Neuronal stem cell (in vitro differentiated cells): Measurements from ENCODE around the gene LTBP4.

Source experiments
- DNase-seq: peaks from one replicate; pipeline ENCODE4 v3.0.0-alpha.2; 2013; ENCODE audit warnings: low spot score
- H2AFZ ChIP-seq: one replicate; pipeline ENCODE4 v1.6.1; 2013; ENCODE audit warnings: mild to moderate bottlenecking, low read length, inconsistent platforms
- H2AK5ac ChIP-seq: 2 replicates; pipeline ENCODE4 v1.6.1; 2013; ENCODE audit warnings: low read depth, mild to moderate bottlenecking, inconsistent platforms, low read length, moderate library complexity, mixed read lengths
- H2BK120ac ChIP-seq: 2 replicates; pipeline ENCODE4 v1.6.1; 2013; ENCODE audit warnings: low read depth, mild to moderate bottlenecking, inconsistent platforms, low read length, moderate library complexity, mixed read lengths
- H2BK12ac ChIP-seq: one replicate; pipeline ENCODE4 v1.6.1; 2013; ENCODE audit warnings: low read length, inconsistent platforms
- H2BK15ac ChIP-seq: 2 replicates; pipeline ENCODE4 v1.6.1; 2013; ENCODE audit warnings: mild to moderate bottlenecking, low read length, inconsistent platforms, mixed read lengths
- H2BK5ac ChIP-seq: one replicate; pipeline ENCODE4 v1.6.1; 2013; ENCODE audit warnings: inconsistent platforms, mild to moderate bottlenecking, low read length, moderate library complexity
- H3K14ac ChIP-seq: one replicate; pipeline ENCODE4 v1.6.1; 2013; ENCODE audit warnings: low read length, inconsistent platforms
- H3K18ac ChIP-seq: 2 replicates; pipeline ENCODE4 v1.6.1; 2013; ENCODE audit warnings: low read length, inconsistent platforms
- H3K23ac ChIP-seq: 2 replicates; pipeline ENCODE4 v1.6.1; 2013; ENCODE audit warnings: low read depth, mild to moderate bottlenecking, mixed read lengths, low read length, inconsistent platforms; ENCODE audit not compliant: poor library complexity
- H3K27ac ChIP-seq: replicated peaks from 3 replicates; pipeline ENCODE4 v1.5.1; 2013; ENCODE audit warnings: low read length, inconsistent platforms
- H3K27me3 ChIP-seq, 3 experiments: 2 replicates each; pipeline ENCODE4 v1.6.1; 2013; ENCODE audit warnings: low read length in 3 of 3, mild to moderate bottlenecking in 2 of 3, inconsistent platforms in 1 of 3, low read depth in 1 of 3, mixed read lengths in 1 of 3, moderate library complexity in 1 of 3; ENCODE audit not compliant: control insufficient read depth in 3 of 3, insufficient read depth in 3 of 3
- H3K36me3 ChIP-seq, 2 donors: replicated peaks in 1 of 2; 2 replicates each; pipeline ENCODE4 v1.6.1; 2013; ENCODE audit warnings: low read length in 2 of 2; ENCODE audit not compliant: control insufficient read depth in 2 of 2, insufficient read depth in 2 of 2
- H3K4ac ChIP-seq: 2 replicates; pipeline ENCODE4 v1.6.1; 2013; ENCODE audit warnings: inconsistent platforms, mild to moderate bottlenecking, low read length, moderate library complexity
- H3K4me1 ChIP-seq, 2 donors: 1 replicate in 1 of 2; 2 replicates in 1 of 2; pipeline ENCODE4 v1.6.1; 2013; ENCODE audit warnings: low read length in 2 of 2, low read depth in 1 of 2; ENCODE audit not compliant: control insufficient read depth in 2 of 2, insufficient read depth in 1 of 2
- H3K4me2 ChIP-seq: one replicate; pipeline ENCODE4 v1.6.1; 2013; ENCODE audit warnings: mild to moderate bottlenecking, low read length, inconsistent platforms; ENCODE audit not compliant: insufficient read depth, poor library complexity, severe bottlenecking
- H3K4me3 ChIP-seq, 2 donors: 2 replicates each; pipeline ENCODE4 v1.5.1; 2013; ENCODE audit warnings: low read length in 2 of 2, mild to moderate bottlenecking in 2 of 2, inconsistent platforms in 1 of 2, moderate library complexity in 1 of 2
- H3K79me1 ChIP-seq: one replicate; pipeline ENCODE4 v1.6.1; 2013; ENCODE audit warnings: low read depth, mild to moderate bottlenecking, inconsistent platforms, low read length, moderate library complexity
- H3K9ac ChIP-seq: one replicate; pipeline ENCODE4 v1.6.1; 2013; ENCODE audit warnings: mild to moderate bottlenecking, low read depth, low read length, inconsistent platforms; ENCODE audit not compliant: poor library complexity
- H3K9me3 ChIP-seq, 2 donors: replicated peaks in 1 of 2; 2 replicates each; pipeline versions ENCODE3 to v1.6.1; 2013; ENCODE audit warnings: low read length in 2 of 2, mild to moderate bottlenecking in 2 of 2, inconsistent platforms in 1 of 2, low read depth in 1 of 2, mixed read lengths in 1 of 2, moderate library complexity in 1 of 2; ENCODE audit not compliant: control insufficient read depth in 2 of 2, insufficient read depth in 1 of 2
- H4K8ac ChIP-seq: one replicate; pipeline ENCODE4 v1.6.1; 2013; ENCODE audit warnings: low read depth, mild to moderate bottlenecking, inconsistent platforms, low read length, moderate library complexity
- H4K91ac ChIP-seq: one replicate; pipeline ENCODE4 v1.6.1; 2013; ENCODE audit warnings: low read length, low read depth, mild to moderate bottlenecking, inconsistent platforms; ENCODE audit not compliant: poor library complexity
- WGBS, 2 donors: extraction: QIAGEN DNeasy Blood & Tissue Kit; methylation state at CpG; one replicate each; pipeline ENCODE4 v1.1.7; 2013; ENCODE audit warnings: missing lambda C conversion rate in 2 of 2, mixed read lengths in 1 of 2; ENCODE audit not compliant: insufficient read length in 2 of 2, insufficient replicate concordance in 1 of 2; ENCODE audit errors: extremely low coverage in 2 of 2; 5-methylcytosine and 5-hydroxymethylcytosine counted together

Gene LTBP4

GRCh38 chr19:40598121-40598917 is 2.9 kb upstream of the LTBP4 start:
- Histone ChIP-seq H3K27ac (peak overlapping the region; percentile 52), H2AK5ac (no peak overlapping the region), H3K4ac (no peak overlapping the region), H2AFZ (peak overlapping the region; percentile 82), H2BK12ac (no peak overlapping the region), H3K9me3 (no peaks in the 10 kb centered on the region), H3K79me1 (no peaks in the 10 kb centered on the region), H3K14ac (no peak overlapping the region), H3K36me3 (peaks cover 0 to 28% of the 10 kb centered on the region in 2 donors), H3K9ac (no peak overlapping the region), H3K27me3 (peaks cover 0 to 45% (median 3%) of the 10 kb centered on the region in 3 experiments), H3K4me1 (peaks cover 26 to 29% of the 10 kb centered on the region in 2 donors), H2BK5ac (no peak overlapping the region), H3K4me2 (peak overlapping the region; percentile 79), H2BK15ac (no peak overlapping the region), H3K4me3 (peak overlapping the region; percentile 56 to 74), H4K91ac (no peak overlapping the region), H2BK120ac (no peak overlapping the region), H3K23ac (no peak overlapping the region), H4K8ac (no peak overlapping the region), H3K18ac (peak overlapping the region; percentile 96)
- no CpG with 5 or more reads among the region's 46 CpGs for WGBS, 2 donors
- peak; percentile 92 for DNase-seq

GRCh38 chr19:40598918-40599307 is 2.3 kb upstream of the LTBP4 start:
- Histone ChIP-seq H3K27ac (no peak overlapping the region), H3K14ac (peak overlapping the region; percentile 4), H2BK15ac (no peak overlapping the region), H3K27me3 (peaks cover 0 to 45% (median 3%) of the 10 kb centered on the region in 3 experiments), H3K79me1 (no peaks in the 10 kb centered on the region), H2BK12ac (no peak overlapping the region), H2BK5ac (no peak overlapping the region), H4K91ac (no peak overlapping the region), H3K36me3 (peaks cover 0 to 32% of the 10 kb centered on the region in 2 donors), H2BK120ac (no peak overlapping the region), H3K4me1 (peaks cover 25 to 30% of the 10 kb centered on the region in 2 donors), H3K4ac (no peak overlapping the region), H2AK5ac (peak overlapping the region; percentile 33), H3K9ac (no peak overlapping the region), H3K4me3 (peak overlapping the region in 1 of 2 donors; percentile 56), H3K23ac (no peak overlapping the region), H4K8ac (no peak overlapping the region), H3K18ac (no peak overlapping the region), H3K9me3 (no peaks in the 10 kb centered on the region), H3K4me2 (no peak overlapping the region), H2AFZ (no peak overlapping the region)
- no CpG with 5 or more reads among the region's 15 CpGs for WGBS, 2 donors
- no peak for DNase-seq

DNA sequence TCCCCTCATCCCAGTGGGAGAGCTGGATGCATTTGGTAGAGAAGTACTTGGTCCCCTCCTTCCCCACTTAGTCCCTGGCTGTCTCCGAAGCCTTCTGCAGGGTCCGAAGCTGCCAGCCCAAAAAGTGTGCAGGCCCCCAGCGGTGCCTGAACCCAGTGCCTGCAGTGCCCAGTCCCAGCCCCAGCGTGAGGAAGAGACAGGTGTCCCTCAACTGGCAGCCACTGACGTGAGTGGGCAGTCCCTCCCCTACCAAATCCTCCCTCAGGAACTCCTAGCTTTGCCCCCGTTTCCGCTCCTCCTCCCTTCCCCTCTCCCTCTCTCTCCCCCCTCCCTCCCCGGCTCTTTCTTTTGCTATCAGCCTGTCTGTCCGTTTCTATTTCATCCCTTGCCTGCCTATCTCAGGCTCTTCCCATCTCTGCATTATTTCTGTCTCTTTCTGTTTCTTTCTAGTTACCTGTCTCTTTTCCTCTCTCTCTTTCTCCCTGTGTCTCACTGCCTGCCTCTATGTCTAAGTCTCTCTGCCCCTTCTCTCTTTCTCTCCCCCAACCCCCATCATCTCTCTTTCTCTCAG is 1.8 kb upstream of the LTBP4 start:
- H3K4me3 ChIP-seq = peak overlapping the region in 1 of 2 donors; percentile 56
- no peak overlapping the region for H2BK12ac ChIP-seq
- H3K27me3 ChIP-seq = peaks cover 0 to 46% (median 3%) of the 10 kb centered on the region in 3 experiments
- WGBS, 2 donors = no CpG with 5 or more reads among the region's 9 CpGs
- peak overlapping the region; percentile 45 for H3K9ac ChIP-seq
- H3K79me1 ChIP-seq = no peaks in the 10 kb centered on the region
- H3K9me3 ChIP-seq = no peaks in the 10 kb centered on the region
- H3K14ac ChIP-seq = peak overlapping the region; percentile 4
- H3K23ac ChIP-seq = no peak overlapping the region
- H3K18ac ChIP-seq = peak overlapping the region; percentile 81
- no peak overlapping the region for H4K91ac ChIP-seq
- H3K27ac ChIP-seq = no peak overlapping the region
- H3K36me3 ChIP-seq = peaks cover 0 to 35% of the 10 kb centered on the region in 2 donors
- H2AK5ac ChIP-seq = peak overlapping the region; percentile 33
- DNase-seq = no peak
- H2AFZ ChIP-seq = no peak overlapping the region
- H2BK120ac ChIP-seq = no peak overlapping the region
- H2BK15ac ChIP-seq = no peak overlapping the region
- no peak overlapping the region for H3K4me2 ChIP-seq
- H2BK5ac ChIP-seq = no peak overlapping the region
- no peak overlapping the region for H3K4ac ChIP-seq
- H4K8ac ChIP-seq = no peak overlapping the region
- peaks cover 20 to 27% of the 10 kb centered on the region in 2 donors for H3K4me1 ChIP-seq

DNA sequence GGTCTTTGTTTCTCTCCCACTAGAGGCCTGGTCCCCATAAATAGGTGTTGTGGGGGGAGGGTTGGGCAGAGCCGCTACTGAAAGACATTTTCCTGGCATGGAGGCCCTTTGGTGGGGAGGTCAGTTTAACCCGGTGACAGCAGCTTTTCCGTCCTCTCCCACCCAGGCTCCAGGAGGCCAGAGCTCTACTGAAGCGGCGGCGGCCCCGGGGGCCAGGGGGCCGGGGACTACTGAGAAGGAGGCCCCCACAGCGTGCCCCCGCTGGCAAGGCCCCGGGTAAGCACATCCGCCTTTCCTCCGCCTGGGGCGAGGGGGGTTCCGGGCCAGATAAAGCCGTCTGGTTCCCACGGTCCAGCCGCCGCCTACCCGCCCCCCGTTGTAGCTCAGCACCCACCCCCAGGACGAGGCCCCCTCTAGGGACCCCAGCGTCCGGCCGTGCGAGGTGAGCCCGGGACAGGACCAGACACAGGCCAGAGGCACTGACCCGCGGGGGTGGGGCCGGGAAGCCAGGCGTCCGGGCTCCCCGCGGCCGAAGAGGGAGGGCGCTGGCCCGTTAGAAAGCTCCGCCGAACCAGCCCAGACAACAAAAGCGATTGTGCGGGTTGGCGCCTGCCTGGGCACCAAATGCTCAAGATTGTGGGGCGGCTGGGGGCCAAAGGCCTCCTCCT is 1.1 kb upstream of the LTBP4 start:
- Histone ChIP-seq H3K4me1 (peaks cover 14 to 27% of the 10 kb centered on the region in 2 donors), H3K18ac (peak overlapping the region; percentile 39), H3K4ac (no peak overlapping the region), H3K14ac (no peak overlapping the region), H4K91ac (no peak overlapping the region), H3K4me2 (no peak overlapping the region), H3K23ac (peak overlapping the region; percentile 67), H3K9me3 (no peaks in the 10 kb centered on the region), H2BK5ac (no peak overlapping the region), H3K27me3 (peaks cover 0 to 52% (median 7%) of the 10 kb centered on the region in 3 experiments), H3K9ac (no peak overlapping the region), H2BK12ac (no peak overlapping the region), H4K8ac (no peak overlapping the region), H3K79me1 (no peaks in the 10 kb centered on the region), H2AFZ (no peak overlapping the region), H2BK15ac (no peak overlapping the region), H3K4me3 (no peak overlapping the region), H3K27ac (no peak overlapping the region), H2BK120ac (no peak overlapping the region), H3K36me3 (peaks cover 0 to 41% of the 10 kb centered on the region in 2 donors), H2AK5ac (peak overlapping the region; percentile 51)
- DNase-seq = no peak
- no CpG with 5 or more reads among the region's 43 CpGs for WGBS, 2 donors
